Psoas muscle (tissue), 8 donors: ENCODE data around the gene MEP1B. TPM values are rescaled to one million over a fixed set of nuclear protein-coding genes. Genes with fewer than 3 reads are reported as not detected.

ENCODE experiments used
- ATAC-seq, 4 donors: fragments of 200-7000 bp; cut with Tn5 transposase; one replicate each; pipeline ENCODE4 v1.9.1; 2020; ENCODE audit warnings: moderate library complexity in 3 of 4, mild to moderate bottlenecking in 2 of 4
- DNase-seq, 2 donors: peaks; one replicate each; pipeline ENCODE4 v3.0.0-alpha.2; 2020
- H3K27ac ChIP-seq: fragments of 200-600 bp; one replicate; pipeline ENCODE4 v1.8.0; 2022
- H3K27me3 ChIP-seq, 3 donors: fragments of 200-600 bp in 1 of 3; one replicate each; pipeline versions ENCODE4 v1.6.1 to v1.8.0; 2013 to 2022; ENCODE audit warnings: low read length in 2 of 3, mild to moderate bottlenecking in 2 of 3, moderate library complexity in 1 of 3; ENCODE audit not compliant: insufficient read depth in 3 of 3
- H3K36me3 ChIP-seq, 2 donors: fragments of 200-600 bp in 1 of 2; one replicate each; pipeline versions ENCODE4 v1.6.1 to v1.8.0; 2013 to 2022; ENCODE audit warnings: low read depth in 1 of 2, mild to moderate bottlenecking in 1 of 2, moderate library complexity in 1 of 2; ENCODE audit not compliant: insufficient read depth in 1 of 2
- H3K4me1 ChIP-seq: fragments of 200-600 bp; one replicate; pipeline ENCODE4 v1.8.0; 2022
- H3K4me3 ChIP-seq: fragments of 200-600 bp; one replicate; pipeline ENCODE4 v1.8.0; 2022; ENCODE audit warnings: mild to moderate bottlenecking
- H3K9me3 ChIP-seq: fragments of 200-600 bp; one replicate; pipeline ENCODE4 v1.8.0; 2022
- CTCF ChIP-seq: fragments of 200-600 bp; IDR thresholded peaks from one replicate; pipeline ENCODE4 v1.8.0; 2022; ENCODE audit warnings: antibody characterized with exemption
- WGBS, 3 donors: extraction: QIAGEN DNeasy Blood & Tissue Kit; methylation state at CpG; one replicate each; pipeline versions ENCODE4 v1.1.6 to v1.1.7; 2013; 5-methylcytosine and 5-hydroxymethylcytosine counted together
- intact Hi-C, 2 donors: fragments of 100-400 bp; cut with DNase I; formaldehyde crosslinking; loops; one replicate each; pipeline versions ENCODE4 v1.11.0 to v1.14.2; 2022
- polyA plus RNA-seq, 3 donors: library from polyadenylated mRNA; stranded (reverse); fragments of 200-250 nt; gene quantifications; one replicate each; pipeline ENCODE4 v1.2.3, GENCODE V29; 2013
- total RNA-seq, 4 donors: library from RNA; stranded (reverse); fragmentation: NEBNext Ultra II Directional in 2 of 4; extraction: Animal tissue kit (Norgen Biotek cat#: 25700) in 2 of 4; gene quantifications; one replicate each; pipeline versions ENCODE4 v1.2.1 to v1.2.4, GENCODE V29; 2021 to 2023
- donor health status: healthy with polysubstance abuse.
- donor health status: DM: no; HTN: no; CAD: no; lungs with moderate emphysema.
- donor health status: Bipolar disorder and iron deficiency.
- donor health status: healthy.
- donor health status: DM: yes; HTN: yes; CAD: no.
- donor health status: DM: no; HTN: no; CAD: no.
- donor health status: DM: no; HTN: no; CAD: no.
- donor health status: DM: yes; HTN: yes; CAD: no.

Gene MEP1B
- total and polyA plus RNA-seq, 7 donors: 0.16 to 0.38 TPM; not detected in 5

- no peaks in the 10 kb centered on the region for H3K4me1 ChIP-seq
- DNase-seq (no peak), ATAC-seq (no peak)
- intact Hi-C loops: no loop called here
- peaks cover 9% of the 10 kb centered on the region for H3K9me3 ChIP-seq
- no peaks in the 10 kb centered on the region for H3K36me3 ChIP-seq
- H3K27ac ChIP-seq: no peak overlapping the region
- TF ChIP-seq CTCF: no peak
- H3K27me3 ChIP-seq: no peaks in the 10 kb centered on the region
- H3K4me3 ChIP-seq: no peak overlapping the region
Measured at GRCh38 chr18:32183503-32183902, 6.3 kb upstream of the MEP1B start.

- no peak for ATAC-seq
Measured at GRCh38 chr18:32190209-32190608, 370 bp downstream of the MEP1B start.

GRCh38 chr18:32195881-32196815 lies 6.3 kb downstream of the MEP1B start:
- DNase-seq: no peak
- Histone ChIP-seq H3K27ac (no peak overlapping the region), H3K4me1 (no peaks in the 10 kb centered on the region), H3K9me3 (no peaks in the 10 kb centered on the region), H3K36me3 (no peaks in the 10 kb centered on the region), H3K27me3 (no peaks in the 10 kb centered on the region), H3K4me3 (no peak overlapping the region)
- intact Hi-C loops: no loop called here
- ATAC-seq: no peak
- 95 to 97% (median 96%) methylated on average over 32 of the region's 32 CpGs for WGBS, 3 donors
- TF ChIP-seq CTCF: no peak

More at GRCh38 chr18:32190209-32190608, 370 bp downstream of the MEP1B start:
- Histone ChIP-seq H3K4me1 (no peaks in the 10 kb centered on the region), H3K27ac (no peak overlapping the region), H3K27me3 (no peaks in the 10 kb centered on the region), H3K36me3 (no peaks in the 10 kb centered on the region), H3K9me3 (no peaks in the 10 kb centered on the region), H3K4me3 (no peak overlapping the region)
- intact Hi-C loops: no loop called here
- no peak for DNase-seq
- WGBS, 3 donors: 41 to 47% (median 45%) methylated on average over 2 of the region's 2 CpGs
- TF ChIP-seq CTCF: no peak

GRCh38 chr18:32200766-32201165 lies 10.9 kb downstream of the MEP1B start:
- no peaks in the 10 kb centered on the region for H3K36me3 ChIP-seq
- no peak overlapping the region for H3K27ac ChIP-seq
- DNase-seq: no peak
- intact Hi-C loops: no loop called here
- no peak for ATAC-seq
- 45 to 50% (median 46%) methylated on average over 2 of the region's 2 CpGs for WGBS, 3 donors
- no peak for TF ChIP-seq CTCF
- H3K4me1 ChIP-seq: no peaks in the 10 kb centered on the region
- no peaks in the 10 kb centered on the region for H3K27me3 ChIP-seq
- H3K4me3 ChIP-seq: no peak overlapping the region
- no peaks in the 10 kb centered on the region for H3K9me3 ChIP-seq
